ENCODE data around the gene FAM171A1. TPM values are rescaled to one million over a fixed set of nuclear protein-coding genes. Genes with fewer than 3 reads are reported as not detected.

FAM171A1 gene
- total RNA-seq, 2 experiments from 2014 or later, result 4.2 to 5.1 TPM

- DNase-seq (no peak), ATAC-seq (no peak)
- peaks cover 27% of the 10 kb centered on the region for H3K4me1 Mint-ChIP-seq (ENCODE audit: low read depth)
- no peak overlapping the region for H3K4me3 Mint-ChIP-seq
- H3K9me3 Mint-ChIP-seq, result no peaks in the 10 kb centered on the region
- TF ChIP-seq CTCF (IDR thresholded peaks at IDR 0.05), result no peak
- ChIA-PET CTCF (interaction anchor here (0.7 to 1.4 kb wide), 3 partner anchors 37 to 198 kb away, joined by 3 read pairs; partner anchors contain the start of gene FAM171A1), POLR2A (interaction anchor here (0.8 kb wide), 1 partner anchor 9 kb away, joined by 3 read pairs; no protein-coding TSS in a partner anchor)
- H3K27me3 Mint-ChIP-seq, result no peaks in the 10 kb centered on the region
- no peaks in the 10 kb centered on the region for H3K36me3 Mint-ChIP-seq (ENCODE audit: low read depth)
- intact Hi-C loops (cut with micrococcal nuclease), result loop anchor here (5.0 kb wide), 1 partner anchor 35 kb away; no protein-coding TSS in a partner anchor
- no peak overlapping the region for H3K27ac Mint-ChIP-seq
Measured at GRCh38 chr10:15172306-15172840, 198.7 kb downstream of the FAM171A1 start.

- TF ChIP-seq CTCF (IDR thresholded peaks at IDR 0.05), result no peak
- CTCF ChIA-PET, result interaction anchor here (1.1 kb wide), 2 partner anchors 20 to 64 kb away, joined by 3 read pairs; no protein-coding TSS in a partner anchor
- H3K9me3 Mint-ChIP-seq, result no peaks in the 10 kb centered on the region
- H3K36me3 Mint-ChIP-seq (ENCODE audit: low read depth), result no peaks in the 10 kb centered on the region
- intact Hi-C loops (cut with micrococcal nuclease), result loop anchor here (5.0 kb wide), 1 partner anchor 38 kb away; no protein-coding TSS in a partner anchor
- H3K27me3 Mint-ChIP-seq, result no peaks in the 10 kb centered on the region
- peak; percentile 7 for ATAC-seq
- peak overlapping the region; percentile 77 for H3K27ac Mint-ChIP-seq
- H3K4me3 Mint-ChIP-seq, result peak overlapping the region; percentile 57
- peaks cover 38% of the 10 kb centered on the region for H3K4me1 Mint-ChIP-seq (ENCODE audit: low read depth)
- DNase-seq, result peak; percentile 73
- POLR2A ChIA-PET, result interaction anchor here (0.7 to 1.4 kb wide), 5 partner anchors 9 to 72 kb away, joined by 3 to 4 read pairs (median 3); partner anchors contain the start of gene RPP38
Measured at GRCh38 chr10:15169555-15170401, 201.3 kb downstream of the FAM171A1 start.

- Mint-ChIP-seq H3K9me3 (no peaks in the 10 kb centered on the region), H3K4me1 (ENCODE audit: low read depth) (peaks cover 43% of the 10 kb centered on the region), H3K27ac (peak overlapping the region; percentile 77), H3K4me3 (peak overlapping the region; percentile 57), H3K27me3 (no peaks in the 10 kb centered on the region), H3K36me3 (ENCODE audit: low read depth) (peaks cover 4% of the 10 kb centered on the region)
- intact Hi-C loops (cut with micrococcal nuclease), result no loop called here
- ChIA-PET POLR2A (interaction anchor here (0.7 to 1.4 kb wide), 3 partner anchors 12 to 72 kb away, joined by 3 to 4 read pairs (median 3); partner anchors contain the start of gene RPP38), CTCF (interaction anchor here (0.6 to 2.5 kb wide), 5 partner anchors 21 to 64 kb away, joined by 3 to 11 read pairs (median 3); no protein-coding TSS in a partner anchor)
- DNase-seq (peak; percentile 98), ATAC-seq (peak; percentile 90)
- TF ChIP-seq CTCF (IDR thresholded peaks at IDR 0.05), result no peak
Measured at GRCh38 chr10:15168786-15169554, 202.1 kb downstream of the FAM171A1 start.

- H3K4me1 Mint-ChIP-seq (ENCODE audit: low read depth), result peaks cover 46% of the 10 kb centered on the region
- H3K36me3 Mint-ChIP-seq (ENCODE audit: low read depth), result peaks cover 4% of the 10 kb centered on the region
- intact Hi-C loops (cut with micrococcal nuclease), result no loop called here
- DNase-seq (no peak), ATAC-seq (peak; percentile 74)
- H3K9me3 Mint-ChIP-seq, result no peaks in the 10 kb centered on the region
- peak within 1 kb of the TSS; percentile 93 for H3K27ac Mint-ChIP-seq
- H3K27me3 Mint-ChIP-seq, result no peaks in the 10 kb centered on the region
- no peak for TF ChIP-seq CTCF (IDR thresholded peaks at IDR 0.05)
- CTCF ChIA-PET, result interaction anchor here (0.6 to 2.5 kb wide), 5 partner anchors 46 to 69 kb away, joined by 3 to 12 read pairs (median 3); no protein-coding TSS in a partner anchor
- POLR2A ChIA-PET, result interaction anchor here (1.3 to 1.7 kb wide), 2 partner anchors 43 to 71 kb away, joined by 3 to 6 read pairs; partner anchors contain the start of gene RPP38
- peak within 1 kb of the TSS; percentile 80 for H3K4me3 Mint-ChIP-seq
Measured at GRCh38 chr10:15168291-15168785, 202.8 kb downstream of the FAM171A1 start, which contains the start of gene NMT2. Gene NMT2 (minus strand): TSS chr10:15168693. CDS start chr10:15168612, 81 bp downstream.

All from activated CD8-positive, alpha-beta T cell treated with anti-CD3 and anti-CD28 coated beads for 36 hours (primary cell).